ENCODE data around the gene RFTN1. TPM values are rescaled to one million over a fixed set of nuclear protein-coding genes. Genes with fewer than 3 reads are reported as not detected.

The RFTN1 gene
- total RNA-seq, 2 experiments from 2014 or later = 95.9 to 109 TPM

DNA sequence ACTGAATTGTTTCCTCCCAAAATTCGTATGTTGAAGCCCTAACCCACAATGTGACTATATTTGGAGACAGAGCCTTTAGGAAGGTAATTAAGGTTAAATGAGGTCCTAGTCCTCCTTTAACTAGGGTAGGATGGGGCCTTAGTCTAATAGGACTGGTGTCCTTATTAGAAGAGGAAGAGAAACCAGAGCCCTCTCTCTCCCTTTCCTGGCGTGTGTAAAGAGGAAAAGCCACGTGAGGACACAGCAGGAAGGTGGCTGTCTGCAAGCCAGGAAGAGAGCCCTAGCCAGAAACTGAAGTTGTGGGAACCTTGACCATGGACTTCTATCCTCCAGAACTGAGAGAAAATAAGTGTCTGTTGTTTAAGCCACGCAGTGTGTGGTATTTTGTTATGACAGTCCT, 154.2 kb downstream of the RFTN1 start:
- Mint-ChIP-seq H3K27me3 (ENCODE audit: low read depth) (no peaks in the 10 kb centered on the region), H3K4me3 (no peak overlapping the region), H3K9me3 (no peaks in the 10 kb centered on the region), H3K27ac (peak overlapping the region; percentile 48), H3K4me1 (ENCODE audit: low read depth) (peaks cover 21% of the 10 kb centered on the region), H3K36me3 (ENCODE audit: low read depth) (peaks cover 40% of the 10 kb centered on the region)
- CTCF ChIA-PET = interaction anchor here (0.6 kb wide), 1 partner anchor 17 kb away, joined by 5 read pairs; no protein-coding TSS in a partner anchor
- intact Hi-C loops (cut with micrococcal nuclease) = no loop called here
- DNase-seq = no peak

DNA sequence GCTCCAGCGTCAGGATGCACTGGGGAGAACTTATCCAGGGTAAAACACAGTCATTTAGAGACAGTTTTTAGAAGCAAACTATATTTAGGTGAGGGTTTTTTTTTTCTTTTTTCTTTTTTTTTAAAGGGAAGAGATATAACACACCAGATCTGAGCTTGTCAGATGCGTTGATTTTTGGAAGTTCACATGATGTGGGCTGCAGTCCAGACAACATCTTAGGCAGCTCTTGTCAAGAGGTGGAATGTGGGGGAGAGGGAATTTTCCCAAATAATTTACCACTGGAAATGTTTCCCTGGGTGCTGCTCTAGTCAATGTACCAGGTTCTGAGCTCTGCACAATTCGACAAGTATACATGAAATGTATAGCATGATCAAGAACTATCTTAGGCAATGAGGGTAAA, 155.2 kb downstream of the RFTN1 start:
- CTCF ChIA-PET = no interaction called here
- Mint-ChIP-seq H3K27ac (no peak overlapping the region), H3K4me1 (ENCODE audit: low read depth) (peaks cover 21% of the 10 kb centered on the region), H3K9me3 (no peaks in the 10 kb centered on the region), H3K36me3 (ENCODE audit: low read depth) (peaks cover 33% of the 10 kb centered on the region), H3K4me3 (no peak overlapping the region), H3K27me3 (ENCODE audit: low read depth) (no peaks in the 10 kb centered on the region)
- intact Hi-C loops (cut with micrococcal nuclease) = no loop called here
- no peak for DNase-seq

DNA sequence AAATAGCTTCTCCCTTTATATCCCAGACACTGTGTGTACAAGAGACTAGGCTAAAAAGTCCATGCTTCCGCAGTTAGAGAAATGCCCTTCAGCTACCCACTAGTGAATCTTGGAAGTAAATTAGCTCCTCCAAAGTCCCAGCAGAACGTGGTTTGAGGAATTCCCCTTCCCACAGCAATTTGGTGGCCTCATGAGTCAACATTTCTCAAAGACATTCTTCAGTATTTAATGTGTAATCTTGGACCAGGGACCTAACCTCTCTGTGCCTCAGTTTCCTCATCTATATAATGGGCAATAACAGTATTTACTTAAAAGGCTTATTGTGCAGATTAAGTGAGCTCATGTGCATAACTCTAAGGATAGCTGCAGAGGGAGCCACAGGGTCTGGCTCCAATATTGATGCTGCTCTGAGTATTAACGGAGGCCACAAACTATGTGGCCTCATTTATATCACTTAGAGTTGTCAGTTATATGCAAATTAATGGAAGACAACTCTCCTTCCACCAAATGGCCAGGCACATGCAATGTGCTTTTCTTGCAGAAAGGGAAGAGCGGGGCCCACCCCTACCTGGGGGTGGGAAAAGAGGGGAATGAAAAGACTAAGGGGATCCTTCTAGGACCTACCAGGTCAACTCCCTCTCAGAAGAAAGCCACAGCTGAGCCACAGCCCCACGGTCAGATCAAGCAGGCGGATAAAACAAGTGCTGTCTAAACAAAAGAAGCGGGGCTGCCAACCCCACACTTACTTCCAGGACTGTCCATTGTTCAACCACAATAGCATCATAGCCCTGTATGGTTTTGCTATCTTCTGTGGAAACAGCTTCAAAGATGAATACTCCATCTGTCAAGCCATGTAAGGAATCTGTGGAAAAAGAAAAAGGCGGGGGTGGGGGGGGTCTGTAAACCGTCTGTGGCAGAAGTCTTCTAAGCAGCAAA, 156.0 kb downstream of the RFTN1 start:
- H3K4me1 Mint-ChIP-seq (ENCODE audit: low read depth) = peaks cover 24% of the 10 kb centered on the region
- no peak overlapping the region for H3K4me3 Mint-ChIP-seq
- CTCF ChIA-PET = interaction anchor here (1.0 kb wide), 1 partner anchor 38 kb away, joined by 3 read pairs; no protein-coding TSS in a partner anchor
- no peak for DNase-seq
- H3K27me3 Mint-ChIP-seq (ENCODE audit: low read depth) = no peaks in the 10 kb centered on the region
- intact Hi-C loops (cut with micrococcal nuclease) = no loop called here
- peaks cover 35% of the 10 kb centered on the region for H3K36me3 Mint-ChIP-seq (ENCODE audit: low read depth)
- H3K27ac Mint-ChIP-seq = no peak overlapping the region
- H3K9me3 Mint-ChIP-seq = no peaks in the 10 kb centered on the region

DNA sequence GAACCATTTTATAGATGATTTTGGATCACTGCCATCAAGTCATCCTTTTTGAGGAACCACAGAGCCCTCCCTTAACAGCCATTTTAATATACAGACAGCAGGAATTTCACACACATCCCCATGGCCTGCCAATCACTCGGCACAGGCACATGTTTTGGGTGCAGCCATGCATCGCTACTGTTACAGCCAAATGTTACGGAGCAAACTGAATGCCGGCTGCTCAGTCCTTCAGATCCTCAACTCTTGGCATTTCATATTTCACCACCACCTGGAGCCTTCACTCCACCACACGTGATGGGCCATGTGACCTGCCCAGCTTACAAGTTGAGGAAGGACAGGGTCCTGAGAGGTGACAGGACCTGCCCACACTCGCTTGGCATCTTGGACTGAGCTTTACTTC, 157.7 kb downstream of the RFTN1 start:
- Mint-ChIP-seq H3K36me3 (ENCODE audit: low read depth) (peaks cover 34% of the 10 kb centered on the region), H3K9me3 (no peaks in the 10 kb centered on the region), H3K27me3 (ENCODE audit: low read depth) (no peaks in the 10 kb centered on the region), H3K4me1 (ENCODE audit: low read depth) (peaks cover 28% of the 10 kb centered on the region), H3K27ac (no peak overlapping the region), H3K4me3 (no peak overlapping the region)
- intact Hi-C loops (cut with micrococcal nuclease) = no loop called here
- CTCF ChIA-PET = no interaction called here
- no peak for DNase-seq

DNA sequence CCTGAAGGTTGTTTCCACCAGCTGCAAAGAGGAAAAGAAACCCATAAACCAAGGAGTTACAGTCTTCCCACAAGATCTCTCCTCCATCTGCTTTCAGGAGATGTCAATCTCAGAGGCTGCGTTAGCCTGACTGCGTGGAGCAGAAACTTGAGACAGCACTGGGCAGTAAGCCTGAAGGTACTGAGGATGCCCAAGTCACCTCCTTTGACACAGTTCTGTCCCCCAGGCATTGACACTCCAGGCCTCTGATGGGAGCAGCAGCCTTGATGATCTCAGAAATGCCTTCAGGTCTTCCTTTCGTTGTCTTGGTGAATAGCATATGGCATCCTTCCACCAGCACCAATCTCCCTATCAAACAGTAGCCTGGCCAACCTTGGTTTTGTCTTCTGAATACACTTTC, 159.2 kb downstream of the RFTN1 start:
- no peak for DNase-seq
- H3K36me3 Mint-ChIP-seq (ENCODE audit: low read depth) = peaks cover 47% of the 10 kb centered on the region
- no peaks in the 10 kb centered on the region for H3K27me3 Mint-ChIP-seq (ENCODE audit: low read depth)
- H3K9me3 Mint-ChIP-seq = no peaks in the 10 kb centered on the region
- CTCF ChIA-PET = interaction anchor here (0.7 kb wide), 1 partner anchor 10 kb away, joined by 3 read pairs; no protein-coding TSS in a partner anchor
- intact Hi-C loops (cut with micrococcal nuclease) = no loop called here
- peaks cover 33% of the 10 kb centered on the region for H3K4me1 Mint-ChIP-seq (ENCODE audit: low read depth)
- peak overlapping the region; percentile 9 for H3K27ac Mint-ChIP-seq
- H3K4me3 Mint-ChIP-seq = no peak overlapping the region

DNA sequence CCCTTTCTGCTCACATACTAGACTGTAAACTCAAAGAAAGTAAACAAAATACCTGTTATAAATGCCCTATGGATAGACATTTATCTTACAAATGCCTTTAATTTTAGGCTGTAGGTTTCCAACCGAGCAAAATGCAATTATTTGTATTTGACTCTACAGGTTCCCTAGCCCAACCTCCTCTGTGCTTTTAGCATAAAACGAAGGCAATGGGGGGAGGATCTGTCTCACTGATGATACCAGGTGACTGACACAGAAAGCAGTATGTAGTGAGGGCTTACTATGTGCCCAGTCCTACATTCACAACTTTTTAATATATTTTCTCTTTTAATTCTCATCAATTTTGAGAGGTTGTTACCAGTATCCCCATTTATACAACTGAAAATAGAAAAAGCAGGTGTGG, 161.1 kb downstream of the RFTN1 start:
- CTCF ChIA-PET = interaction anchor here (1.0 kb wide), 1 partner anchor 12 kb away, joined by 3 read pairs; no protein-coding TSS in a partner anchor
- DNase-seq = no peak
- H3K4me3 Mint-ChIP-seq = no peak overlapping the region
- no peaks in the 10 kb centered on the region for H3K27me3 Mint-ChIP-seq (ENCODE audit: low read depth)
- peaks cover 39% of the 10 kb centered on the region for H3K4me1 Mint-ChIP-seq (ENCODE audit: low read depth)
- H3K9me3 Mint-ChIP-seq = no peaks in the 10 kb centered on the region
- H3K36me3 Mint-ChIP-seq (ENCODE audit: low read depth) = peaks cover 59% of the 10 kb centered on the region
- intact Hi-C loops (cut with micrococcal nuclease) = no loop called here
- H3K27ac Mint-ChIP-seq = no peak overlapping the region

DNA sequence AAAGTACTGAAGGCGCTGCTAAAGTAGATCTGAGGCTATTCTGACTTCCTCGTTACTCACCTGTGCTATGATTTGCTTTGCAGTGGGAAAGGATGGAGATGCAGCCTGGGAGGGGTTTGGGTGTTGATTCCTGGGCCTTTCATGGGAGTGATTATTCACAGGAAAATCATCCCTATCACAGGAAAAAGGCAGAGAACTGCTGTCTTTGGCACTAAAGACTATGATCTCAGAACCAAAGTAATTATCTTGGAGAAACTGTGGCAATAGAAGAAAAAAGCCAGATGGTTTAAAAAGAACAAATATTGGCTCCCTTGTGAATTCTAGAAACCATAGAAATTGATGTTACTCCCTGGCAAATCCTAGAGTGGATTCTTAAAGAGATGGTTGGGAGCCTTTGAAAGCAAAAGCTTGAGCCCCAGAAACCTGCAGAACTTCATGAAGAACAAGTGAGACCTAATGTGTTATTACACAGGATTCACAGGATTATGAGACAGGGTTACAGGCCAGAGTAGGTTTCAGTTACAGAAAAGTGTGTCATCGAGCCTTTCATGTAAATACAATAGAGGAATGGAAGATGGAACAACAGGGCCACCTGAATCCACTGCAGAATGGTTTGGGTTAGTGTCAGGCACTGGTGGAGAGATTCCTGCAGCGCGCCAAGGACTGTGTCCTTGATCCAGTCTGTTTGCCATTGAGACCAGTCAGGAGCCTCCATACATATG, 162.7 kb downstream of the RFTN1 start:
- H3K9me3 Mint-ChIP-seq = no peaks in the 10 kb centered on the region
- H3K27me3 Mint-ChIP-seq (ENCODE audit: low read depth) = no peaks in the 10 kb centered on the region
- H3K27ac Mint-ChIP-seq = peak overlapping the region; percentile 68
- CTCF ChIA-PET = interaction anchor here (0.5 to 0.7 kb wide), 2 partner anchors 17 to 32 kb away, joined by 3 read pairs; no protein-coding TSS in a partner anchor
- peaks cover 56% of the 10 kb centered on the region for H3K36me3 Mint-ChIP-seq (ENCODE audit: low read depth)
- intact Hi-C loops (cut with micrococcal nuclease) = no loop called here
- peaks cover 43% of the 10 kb centered on the region for H3K4me1 Mint-ChIP-seq (ENCODE audit: low read depth)
- no peak overlapping the region for H3K4me3 Mint-ChIP-seq
- no peak for DNase-seq

DNA sequence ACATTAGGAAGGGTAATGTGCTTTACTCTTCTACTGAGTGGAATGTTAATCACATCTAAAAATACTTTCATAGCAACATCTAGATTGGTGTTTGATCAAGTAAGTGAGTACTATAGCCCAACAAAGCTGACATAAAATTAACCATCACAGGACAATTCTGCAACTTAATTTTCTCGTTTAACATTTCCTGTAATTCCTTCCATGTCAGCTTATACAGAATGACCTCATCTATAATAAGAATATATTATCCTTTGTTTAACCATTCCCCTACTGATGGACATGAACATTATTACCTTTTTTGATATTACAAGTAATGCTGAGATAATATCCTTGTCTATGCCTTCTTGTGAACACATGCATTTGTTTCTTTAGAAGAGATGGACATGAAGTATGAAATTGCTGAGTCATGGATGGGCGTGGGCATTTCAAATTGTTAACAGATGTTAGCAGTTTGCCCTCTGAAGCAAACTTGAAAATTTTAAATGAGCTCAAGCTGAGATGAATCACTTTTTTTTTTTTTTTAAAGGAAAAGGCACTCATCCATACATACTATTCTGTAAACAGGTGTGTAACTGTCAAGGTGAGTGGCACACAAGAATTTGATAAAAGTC, 163.4 kb downstream of the RFTN1 start:
- intact Hi-C loops (cut with micrococcal nuclease) = no loop called here
- CTCF ChIA-PET = interaction anchor here (0.7 kb wide), 1 partner anchor 16 kb away, joined by 3 read pairs; no protein-coding TSS in a partner anchor
- peaks cover 53% of the 10 kb centered on the region for H3K36me3 Mint-ChIP-seq (ENCODE audit: low read depth)
- DNase-seq = no peak
- no peak overlapping the region for H3K4me3 Mint-ChIP-seq
- H3K9me3 Mint-ChIP-seq = no peaks in the 10 kb centered on the region
- peak overlapping the region; percentile 68 for H3K27ac Mint-ChIP-seq
- H3K4me1 Mint-ChIP-seq (ENCODE audit: low read depth) = peaks cover 42% of the 10 kb centered on the region
- no peaks in the 10 kb centered on the region for H3K27me3 Mint-ChIP-seq (ENCODE audit: low read depth)

DNA sequence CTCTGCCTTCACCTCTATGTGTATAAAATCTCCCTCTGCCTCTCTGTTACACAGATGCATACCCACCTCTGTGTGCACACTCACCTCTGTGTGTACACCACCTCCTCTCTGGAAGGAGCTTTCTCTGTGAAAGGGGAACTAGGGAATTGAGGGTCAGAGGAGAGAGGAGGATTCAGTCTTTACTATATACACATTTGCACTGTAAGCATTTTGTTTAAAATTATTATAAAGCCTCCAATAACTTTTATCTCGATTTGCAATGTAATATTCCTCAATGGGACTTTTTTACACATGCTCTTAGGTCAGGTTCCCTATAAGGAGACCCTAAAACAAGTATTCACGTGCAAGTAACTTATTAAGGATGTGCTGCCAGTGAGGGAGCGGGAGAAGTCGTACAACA, 166.0 kb downstream of the RFTN1 start:
- Mint-ChIP-seq H3K4me1 (ENCODE audit: low read depth) (peaks cover 50% of the 10 kb centered on the region), H3K4me3 (no peak overlapping the region), H3K36me3 (ENCODE audit: low read depth) (peaks cover 55% of the 10 kb centered on the region), H3K27me3 (ENCODE audit: low read depth) (no peaks in the 10 kb centered on the region), H3K27ac (peak overlapping the region; percentile 60), H3K9me3 (no peaks in the 10 kb centered on the region)
- CTCF ChIA-PET = interaction anchor here (1.3 kb wide), 1 partner anchor 11 kb away, joined by 3 read pairs; no protein-coding TSS in a partner anchor
- no peak for DNase-seq
- intact Hi-C loops (cut with micrococcal nuclease) = no loop called here

DNA sequence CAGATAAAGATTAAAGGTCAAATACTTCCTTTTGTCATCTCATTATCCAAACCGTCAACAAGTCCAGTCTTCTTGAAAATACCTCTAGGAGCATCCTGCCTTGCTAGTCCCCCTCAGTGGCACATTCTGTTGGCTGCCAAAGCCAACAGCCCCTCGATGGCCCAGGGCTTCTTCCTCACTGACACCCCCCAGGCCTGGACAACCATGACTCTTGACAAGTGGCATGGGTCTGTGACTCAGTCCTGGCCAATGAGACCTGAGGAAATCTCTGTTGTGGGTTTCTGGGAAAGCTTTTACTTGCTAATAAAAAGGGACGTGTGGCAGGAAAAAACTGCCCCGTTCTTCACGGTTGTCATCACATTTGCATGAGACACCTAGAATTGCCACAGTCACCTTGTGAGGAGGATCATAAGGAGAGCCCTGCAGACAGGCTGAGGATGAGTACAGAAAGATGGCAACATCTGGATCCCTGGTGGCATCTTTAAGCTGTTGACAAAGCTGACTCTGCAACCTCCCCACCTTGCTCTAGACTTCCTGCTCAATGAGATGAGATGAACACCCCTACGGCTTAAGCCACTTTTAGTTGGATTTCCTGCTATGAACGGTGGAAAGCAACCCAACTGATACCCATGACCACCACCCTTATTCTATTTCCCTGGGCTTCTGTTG, 167.0 kb downstream of the RFTN1 start:
- intact Hi-C loops (cut with micrococcal nuclease) = no loop called here
- DNase-seq = no peak
- CTCF ChIA-PET = no interaction called here
- H3K4me3 Mint-ChIP-seq = no peak overlapping the region
- peaks cover 53% of the 10 kb centered on the region for H3K36me3 Mint-ChIP-seq (ENCODE audit: low read depth)
- no peaks in the 10 kb centered on the region for H3K9me3 Mint-ChIP-seq
- peaks cover 48% of the 10 kb centered on the region for H3K4me1 Mint-ChIP-seq (ENCODE audit: low read depth)
- no peaks in the 10 kb centered on the region for H3K27me3 Mint-ChIP-seq (ENCODE audit: low read depth)
- peak overlapping the region; percentile 28 for H3K27ac Mint-ChIP-seq

DNA sequence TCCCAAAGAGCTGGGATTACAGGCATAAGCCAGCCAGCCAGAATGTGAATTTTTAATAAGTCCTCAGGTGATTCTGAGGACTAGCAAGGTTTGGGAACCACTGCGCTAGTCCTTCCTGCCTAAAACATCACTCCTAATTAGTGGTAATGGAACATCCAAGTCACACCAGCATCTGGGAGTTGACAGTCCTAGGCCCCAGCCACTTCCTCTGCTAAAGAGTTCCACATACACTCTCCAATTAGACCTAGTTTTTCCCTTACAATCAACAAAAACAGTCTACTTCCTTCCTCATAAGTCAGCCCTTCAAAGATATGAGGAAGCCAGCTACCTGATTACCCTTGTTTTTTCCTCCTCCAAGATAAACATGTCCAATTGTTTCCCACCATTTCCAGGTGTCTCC, 170.4 kb downstream of the RFTN1 start:
- H3K9me3 Mint-ChIP-seq = no peaks in the 10 kb centered on the region
- DNase-seq = no peak
- H3K36me3 Mint-ChIP-seq (ENCODE audit: low read depth) = peaks cover 35% of the 10 kb centered on the region
- H3K27me3 Mint-ChIP-seq (ENCODE audit: low read depth) = no peaks in the 10 kb centered on the region
- no peak overlapping the region for H3K4me3 Mint-ChIP-seq
- intact Hi-C loops (cut with micrococcal nuclease) = no loop called here
- peak overlapping the region; percentile 74 for H3K27ac Mint-ChIP-seq
- peaks cover 52% of the 10 kb centered on the region for H3K4me1 Mint-ChIP-seq (ENCODE audit: low read depth)
- CTCF ChIA-PET = interaction anchor here (0.7 kb wide), 1 partner anchor 18 kb away, joined by 3 read pairs; no protein-coding TSS in a partner anchor

All from activated naive CD4-positive, alpha-beta T cell treated with anti-CD3 and anti-CD28 coated beads for 36 hours (primary cell).